HUDEP-2 (cell line): ENCODE results near the gene OR4F17.
"Not testable (repeated sequence)": the region's sequence is repeated elsewhere in the genome, so short reads cannot be mapped to it uniquely, and the experiment has no call there.

Source experiments
- DNase-seq, 76 experiments: peaks; one replicate each; lab custom pipeline; 2025; ENCODE audit not compliant: unreplicated experiment in 76 of 76; lab: John Stamatoyannopoulos, UW

Gene OR4F17

GRCh38 chr19:106804-107203, at the start of gene OR4F17:
TSS of gene OR4F17 (plus strand) at chr19:107104. CDS start at chr19:110679, 3,575 bp downstream.
- DNase-seq: not testable (repeated sequence)

- not testable (repeated sequence) for DNase-seq
Measured at GRCh38 chr19:70793-71192, 36.1 kb upstream of the OR4F17 start.

- not testable (repeated sequence) for DNase-seq
Measured at GRCh38 chr19:82864-83263, 24.0 kb upstream of the OR4F17 start.

- DNase-seq: not testable (repeated sequence)
Measured at GRCh38 chr19:83626-84025, 23.3 kb upstream of the OR4F17 start.

GRCh38 chr19:90678-91077, 16.2 kb upstream of the OR4F17 start:
- DNase-seq: not testable (repeated sequence)

- DNase-seq: not testable (repeated sequence)
Measured at GRCh38 chr19:94794-95193, 12.1 kb upstream of the OR4F17 start.

GRCh38 chr19:97647-98046, 9.3 kb upstream of the OR4F17 start:
- not testable (repeated sequence) for DNase-seq

- not testable (repeated sequence) for DNase-seq
Measured at GRCh38 chr19:120443-121140, 13.7 kb downstream of the OR4F17 start.
